LNCaP clone FGC (cell line): ENCODE results near the gene FAM83B.
"Not testable (repeated sequence)": the region's sequence is repeated elsewhere in the genome, so short reads cannot be mapped to it uniquely, and the experiment has no call there.

Experiments
- DNase-seq: peaks from one replicate; pipeline ENCODE4 v3.0.0-alpha.2; 2011; ENCODE audit warnings: low read depth
- H3K4me3 ChIP-seq: 2 replicates; pipeline ENCODE4 v1.5.1; 2011; ENCODE audit warnings: mild to moderate bottlenecking, low read depth, low read length, control low read depth
- CTCF ChIP-seq: IDR thresholded peaks from 2 replicates; pipeline ENCODE4 v1.5.1; 2012; ENCODE audit warnings: mild to moderate bottlenecking; ENCODE audit not compliant: control insufficient read depth, insufficient read depth; ENCODE audit errors: extremely low read depth

FAM83B gene

DNA sequence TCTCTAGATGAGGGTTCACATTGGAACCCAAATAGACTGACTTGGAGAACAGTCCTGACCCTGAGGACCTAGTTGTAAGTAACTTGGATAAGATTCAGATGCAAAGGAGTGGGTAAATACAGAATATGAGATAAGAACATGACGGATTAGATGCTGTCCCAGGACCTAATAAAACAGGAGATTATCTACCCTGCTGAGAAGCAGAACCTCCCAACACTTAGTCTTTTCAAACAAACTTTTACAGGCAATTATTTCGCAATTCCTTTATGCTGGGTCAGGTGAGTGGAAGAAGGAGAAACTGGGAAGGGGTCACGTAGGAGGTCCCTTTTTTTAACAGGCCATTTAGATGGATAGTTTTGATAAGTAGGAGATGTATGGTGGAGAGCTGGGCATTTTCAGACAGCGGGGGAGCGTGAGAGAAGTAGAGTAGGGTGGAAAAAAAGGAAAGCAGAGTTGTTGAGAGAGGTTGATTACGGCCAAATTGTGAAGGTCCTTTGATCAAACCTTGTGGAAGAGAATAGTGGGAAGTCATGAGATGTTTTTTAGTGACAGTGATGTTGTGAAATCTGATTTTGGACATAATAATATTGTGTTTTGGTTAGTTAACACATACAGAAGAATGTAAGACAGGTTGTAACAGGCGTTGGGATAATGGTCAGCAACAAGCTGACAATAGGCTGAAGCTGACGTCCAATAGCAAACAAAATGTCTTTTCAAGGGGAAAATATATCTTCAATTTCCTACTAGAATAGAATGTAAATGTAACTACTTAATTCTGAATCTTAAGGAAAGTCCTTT is 32.8 kb downstream of the FAM83B start:
- no peak for DNase-seq

GRCh38 chr6:54881067-54881730 is 34.6 kb downstream of the FAM83B start:
- no peak for DNase-seq
- TF ChIP-seq CTCF, result no peak
- H3K4me3 ChIP-seq, result no peak overlapping the region

More for the DNA sequence above, 32.8 kb downstream of the FAM83B start:
- no peak overlapping the region for H3K4me3 ChIP-seq
- TF ChIP-seq CTCF, result no peak

DNA sequence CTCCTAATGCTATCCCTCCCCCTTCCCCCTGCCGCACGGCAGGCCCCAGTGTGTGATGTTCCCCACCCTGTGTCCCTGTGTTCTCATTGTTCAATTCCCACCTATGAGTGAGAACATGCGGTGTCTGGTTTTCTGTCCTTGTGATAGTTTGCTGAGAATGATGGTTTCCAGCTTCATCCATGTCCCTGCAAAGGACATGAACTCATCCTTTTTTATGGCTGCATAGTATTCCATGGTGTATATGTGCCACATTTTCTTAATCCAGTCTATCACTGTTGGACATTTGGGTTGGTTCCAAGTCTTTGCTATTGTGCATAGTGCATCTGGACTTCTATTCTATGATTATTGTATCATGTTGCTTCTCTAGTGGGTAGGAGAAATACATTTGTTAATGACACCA is 35.3 kb downstream of the FAM83B start:
- not testable (repeated sequence) for DNase-seq, H3K4me3 ChIP-seq

- no peak for DNase-seq
- TF ChIP-seq CTCF, result no peak
- no peak overlapping the region for H3K4me3 ChIP-seq
Observed at GRCh38 chr6:54886932-54887584, 40.5 kb downstream of the FAM83B start.

- DNase-seq, result no peak
- no peak for TF ChIP-seq CTCF
- no peak overlapping the region for H3K4me3 ChIP-seq
Observed at GRCh38 chr6:54891536-54891935, 45.0 kb downstream of the FAM83B start.

DNA sequence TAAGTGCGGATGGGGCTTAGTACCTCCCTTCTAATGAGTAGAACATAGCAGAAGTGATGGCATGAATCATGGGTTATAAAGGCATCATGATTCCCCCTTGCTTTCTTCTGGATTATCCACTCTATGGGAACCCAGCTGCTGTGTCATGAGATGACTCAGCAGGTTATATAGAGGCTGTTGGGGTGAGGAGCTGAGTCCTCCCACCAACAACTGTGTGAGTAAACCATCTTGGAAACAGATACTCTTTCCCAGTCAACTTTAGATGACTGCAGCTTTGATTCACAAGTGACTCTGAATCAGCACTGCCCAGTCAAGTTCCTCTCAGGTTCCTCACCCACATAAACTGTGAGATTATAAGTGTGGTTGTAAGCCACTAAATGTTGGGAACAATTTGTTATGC is 46.3 kb downstream of the FAM83B start:
- no peak for TF ChIP-seq CTCF
- no peak for DNase-seq
- no peak overlapping the region for H3K4me3 ChIP-seq

- no peak overlapping the region for H3K4me3 ChIP-seq
- no peak for DNase-seq
- TF ChIP-seq CTCF, result no peak
Observed at GRCh38 chr6:54893818-54894217, 47.2 kb downstream of the FAM83B start.
